GM11168 (cell line): ENCODE measurements around the gene SGCA.

Experiments used
- in situ Hi-C: fragments of 300-500 bp; cut with MboI; formaldehyde crosslinking; loops from one replicate; pipeline ENCODE4 v1.12.0; 2022; ENCODE audit warnings: low sequenced_read_pairs; ENCODE audit not compliant: unreplicated experiment

Gene SGCA

DNA sequence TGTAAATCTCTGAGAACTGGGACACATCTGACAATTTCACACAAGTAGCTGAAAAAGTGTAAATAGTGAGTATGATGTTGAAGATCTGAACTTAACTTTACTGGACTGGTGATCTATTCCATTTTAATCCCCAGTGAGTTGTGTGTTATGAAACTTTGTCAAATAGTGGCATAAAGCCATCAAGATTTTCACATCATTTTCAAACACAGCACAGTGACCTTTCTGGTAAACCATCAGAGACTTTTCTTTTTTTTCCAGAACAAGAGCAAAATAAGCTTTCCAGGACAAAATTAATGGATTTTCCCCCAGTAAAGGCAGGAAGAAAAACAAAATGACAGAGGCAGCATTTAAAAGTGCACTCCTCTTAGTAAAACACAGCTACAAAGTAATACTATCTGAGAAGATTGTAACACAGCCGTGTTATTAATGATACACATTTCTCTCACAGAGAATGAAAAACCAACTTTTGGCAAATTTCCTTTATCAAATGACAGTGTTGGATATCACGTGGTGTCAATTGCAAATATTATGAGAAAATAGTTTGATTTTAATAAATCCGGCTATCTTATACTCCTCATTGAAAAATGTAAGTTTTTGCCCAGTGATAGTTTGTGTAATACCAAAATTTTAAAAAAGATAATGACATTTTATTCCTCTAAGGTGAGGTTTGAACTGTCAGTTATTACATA, 52.4 kb downstream of the SGCA start:
- in situ Hi-C loops, result loop anchor here (10.0 kb wide), 1 partner anchor 77 kb away; no protein-coding TSS in a partner anchor

DNA sequence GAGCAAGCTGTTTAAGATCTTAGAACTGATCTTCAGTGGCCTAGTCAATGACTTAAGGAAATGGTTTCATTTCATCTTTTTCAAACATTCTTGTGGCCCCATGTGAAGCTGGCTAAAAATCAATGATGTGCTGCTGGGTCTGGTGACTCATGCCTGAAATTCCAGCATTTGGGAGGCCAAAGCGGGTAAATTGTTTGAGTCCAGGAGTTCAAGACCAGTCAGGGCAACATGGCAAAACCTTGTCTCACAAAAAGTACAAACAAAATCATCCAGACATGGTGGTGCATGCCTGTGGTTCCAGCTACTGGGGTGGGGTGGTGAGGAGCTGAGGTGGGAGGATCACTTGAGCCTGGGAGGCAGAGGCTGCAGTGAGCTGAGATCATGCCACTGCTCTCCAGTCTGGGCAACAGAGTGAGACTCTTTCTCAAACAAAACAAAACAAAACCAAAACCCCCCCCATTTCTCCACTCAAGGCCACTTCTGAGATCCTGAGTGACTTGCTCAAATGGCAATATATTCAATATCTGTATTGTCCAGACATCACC, 53.0 kb downstream of the SGCA start:
- in situ Hi-C loops, result loop anchor here (10.0 kb wide), 1 partner anchor 76 kb away; no protein-coding TSS in a partner anchor

- in situ Hi-C loops, result loop anchor here (10.0 kb wide), 1 partner anchor 75 kb away; no protein-coding TSS in a partner anchor
These were observed 53.5 kb downstream of the SGCA start for GRCh38 chr17:50219342-50219741.

- in situ Hi-C loops, result loop anchor here (10.0 kb wide), 1 partner anchor 75 kb away; no protein-coding TSS in a partner anchor
These were observed 54.2 kb downstream of the SGCA start for GRCh38 chr17:50219939-50220465.

DNA sequence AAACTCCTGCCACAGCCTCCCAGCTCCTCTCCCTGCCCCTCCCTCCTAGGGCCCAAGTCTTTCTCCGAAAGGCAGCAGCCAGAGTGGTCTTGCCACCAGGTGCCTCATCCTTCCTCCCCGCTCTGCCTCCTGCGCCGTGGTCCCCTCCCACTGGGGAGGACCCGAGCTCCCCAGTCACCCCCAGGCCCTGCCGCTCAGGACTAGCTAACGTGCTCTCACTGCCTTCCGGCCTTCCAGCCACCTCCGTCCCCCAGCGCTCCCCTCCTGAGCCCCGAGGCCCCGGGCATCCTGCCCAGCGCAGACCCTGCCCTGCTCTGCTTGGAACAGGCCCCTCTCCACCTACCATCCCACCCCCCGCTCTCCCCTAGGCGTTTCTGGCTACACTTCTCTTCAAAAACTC, 55.0 kb downstream of the SGCA start:
- in situ Hi-C loops, result no loop called here

DNA sequence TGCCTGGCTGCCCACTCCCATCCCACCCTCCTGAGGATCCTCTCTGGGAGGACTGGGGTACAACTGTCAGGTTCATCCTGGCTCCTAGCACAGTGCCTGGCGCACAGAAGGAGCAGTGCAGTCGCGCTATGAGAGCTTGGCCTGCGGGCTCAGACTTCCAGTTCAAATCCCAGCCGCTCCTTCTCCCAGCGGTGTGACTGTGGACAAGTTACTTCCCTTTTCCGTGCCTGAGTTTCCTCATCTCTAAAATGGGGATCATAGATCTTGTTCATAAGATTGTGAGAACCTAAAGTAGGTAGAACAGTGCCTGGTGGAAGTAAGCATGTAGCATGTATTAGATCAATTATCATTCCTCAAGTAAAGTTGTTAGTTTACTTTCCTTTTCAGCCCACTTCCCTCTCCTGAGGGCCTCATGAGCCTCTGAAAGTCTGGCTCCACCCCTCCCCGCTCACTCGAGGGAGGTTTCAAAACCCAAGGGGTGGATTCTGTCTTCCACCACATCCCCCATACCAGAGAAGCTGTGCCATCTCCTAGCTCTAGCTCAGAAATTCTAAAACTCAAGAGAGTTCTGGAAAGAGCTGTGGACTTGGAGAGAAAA, 55.6 kb downstream of the SGCA start:
- in situ Hi-C loops, result no loop called here

DNA sequence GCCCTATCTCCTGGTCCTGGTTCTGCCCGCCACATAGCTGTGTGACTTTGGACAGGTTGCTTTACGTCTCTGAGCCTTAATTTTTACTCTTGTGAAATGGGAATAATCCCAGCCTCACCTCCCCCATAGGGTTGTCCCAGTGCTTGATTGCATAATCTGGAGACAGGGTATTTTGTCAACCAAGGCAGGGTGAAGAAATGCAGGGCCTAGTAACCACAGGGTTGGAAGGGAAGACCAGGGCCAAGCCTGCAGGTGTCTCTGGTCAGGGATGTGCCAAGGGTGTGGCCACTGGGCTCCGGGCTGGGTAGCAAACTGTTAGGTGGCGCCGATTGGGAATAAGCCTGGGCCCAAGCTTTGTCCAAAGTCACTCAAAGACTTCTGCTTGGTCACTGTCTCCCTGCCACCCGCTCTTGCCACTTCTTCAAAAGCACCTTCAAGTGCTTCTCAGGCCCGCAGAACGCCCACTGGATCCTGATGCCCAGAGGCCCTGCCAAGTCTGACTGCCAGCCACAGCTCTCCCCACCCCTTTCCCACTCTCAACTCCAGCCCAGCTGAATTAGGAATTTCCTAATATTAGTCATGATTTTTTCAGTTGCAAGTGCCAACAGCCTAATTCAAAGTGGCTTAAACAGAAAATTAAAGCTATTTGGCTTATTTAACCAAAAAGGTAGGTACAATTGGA, 56.2 kb downstream of the SGCA start:
- in situ Hi-C loops, result no loop called here

DNA sequence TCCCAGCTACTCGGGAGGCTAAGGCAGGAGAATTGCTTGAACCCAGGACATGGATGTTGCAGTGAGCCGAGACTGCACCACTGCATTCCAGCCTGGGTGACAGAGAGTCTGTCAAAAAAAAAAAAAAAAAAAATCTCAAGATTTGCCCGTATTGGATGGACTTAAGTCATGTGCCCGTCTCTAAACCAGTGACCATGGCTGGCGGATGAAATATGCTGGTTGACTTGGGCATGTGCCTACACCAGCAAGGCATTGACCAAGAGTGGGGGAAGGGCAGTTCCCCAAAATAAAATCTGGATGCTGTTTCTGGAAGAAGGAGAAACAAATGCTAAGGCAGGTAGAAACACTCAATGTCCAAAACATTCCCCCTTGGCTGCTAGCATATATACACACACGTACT, 57.1 kb downstream of the SGCA start:
- in situ Hi-C loops, result no loop called here
